Heart left ventricle (tissue), 16 donors: ENCODE results near the gene RAB26. TPM values are rescaled to one million over a fixed set of nuclear protein-coding genes. Genes with fewer than 3 reads are reported as not detected.
"Not testable (repeated sequence)": the region's sequence is repeated elsewhere in the genome, so short reads cannot be mapped to it uniquely, and the experiment has no call there.

Experiments used
- ATAC-seq, 4 donors: fragments of 200-7000 bp; cut with Tn5 transposase; one replicate each; pipeline ENCODE4 v1.9.1; 2020 to 2022; ENCODE audit warnings: moderate library complexity in 4 of 4, mild to moderate bottlenecking in 3 of 4, moderate number of reproducible peaks in 1 of 4
- DNase-seq, 5 donors: peaks; one replicate each; pipeline ENCODE4 v3.0.0-alpha.2; 2020
- H3K27ac ChIP-seq, 12 donors: fragments of 200-600 bp; sonication (generic) in 4 of 12; one replicate each; pipeline versions ENCODE4 v1.5.0 to v1.8.0; 2016 to 2022; ENCODE audit warnings: mild to moderate bottlenecking in 2 of 12
- H3K27me3 ChIP-seq, 9 donors: fragments of 200-600 bp; sonication (generic) in 2 of 9; one replicate each; pipeline versions ENCODE4 v1.5.1 to v1.8.0; 2016 to 2022; ENCODE audit warnings: mild to moderate bottlenecking in 3 of 9
- H3K36me3 ChIP-seq, 9 donors: fragments of 200-600 bp; sonication (generic) in 2 of 9; one replicate each; pipeline versions ENCODE4 v1.5.0 to v1.8.0; 2018 to 2022; ENCODE audit warnings: mild to moderate bottlenecking in 2 of 9
- H3K4me1 ChIP-seq, 12 donors: fragments of 200-600 bp; sonication (generic) in 4 of 12; one replicate each; pipeline versions ENCODE4 v1.5.0 to v1.8.0; 2016 to 2022; ENCODE audit warnings: mild to moderate bottlenecking in 3 of 12
- H3K4me3 ChIP-seq, 12 donors: fragments of 200-600 bp; sonication (generic) in 4 of 12; one replicate each; pipeline versions ENCODE4 v1.5.0 to v1.8.0; 2017 to 2022; ENCODE audit warnings: mild to moderate bottlenecking in 9 of 12, moderate library complexity in 4 of 12
- H3K9me3 ChIP-seq, 12 donors: fragments of 200-600 bp; sonication (generic) in 4 of 12; one replicate each; pipeline versions ENCODE4 v1.5.0 to v1.8.0; 2016 to 2022; ENCODE audit warnings: mild to moderate bottlenecking in 1 of 12
- CTCF ChIP-seq, 12 donors: fragments of 200-600 bp; sonication (generic) in 4 of 12; IDR thresholded peaks; one replicate each; pipeline versions ENCODE4 v1.5.0 to v1.8.0; 2018 to 2022; ENCODE audit warnings: antibody characterized with exemption in 12 of 12, mild to moderate bottlenecking in 5 of 12
- POLR2A ChIP-seq, 2 donors: fragments of 450-650 bp; IDR thresholded peaks; one replicate each; pipeline ENCODE4 v1.6.1; 2017; ENCODE audit warnings: antibody characterized with exemption in 2 of 2, mild to moderate bottlenecking in 2 of 2, moderate library complexity in 2 of 2
- WGBS, 4 donors: extraction: QIAGEN DNeasy Blood & Tissue Kit in 2 of 4; methylation state at CpG; one replicate each; pipeline versions ENCODE4 v1.1.5 to v1.1.7; 2013 to 2018; 5-methylcytosine and 5-hydroxymethylcytosine counted together
- intact Hi-C, 10 donors: fragments of 100-400 bp; cut with DNase I; formaldehyde crosslinking; loops; one replicate each; pipeline versions ENCODE4 v1.11.1 to v1.14.2; 2022
- microRNA counts, 2 donors: library from miRNA; unstranded; fragments of <30 nt; microRNA quantifications; one replicate each; lab custom pipeline; 2016
- microRNA-seq, 4 donors: library from miRNA; unstranded; fragments of <30 nt; microRNA quantifications; one replicate each; pipeline versions ENCODE4 to v1.2.0, GENCODE V29; 2017 to 2020
- polyA plus RNA-seq, 2 donors: library from polyadenylated mRNA; stranded (reverse); fragments of 200-250 nt; gene quantifications; one replicate each; pipeline ENCODE4 v1.2.3, GENCODE V29; 2013
- total RNA-seq, 9 donors: library from RNA; depleted of rRNA in 2 of 9; stranded (reverse); fragments of >200 nt in 2 of 9; fragmentation: NEBNext Ultra II Directional in 3 of 9; extraction: Animal tissue kit (Norgen Biotek cat#: 25700) in 3 of 9; gene quantifications; one replicate each; pipeline versions ENCODE4 v1.1.0 to v1.2.4, GENCODE V29; 2016 to 2023
- donor health status: ischemic (EF 13 %, LVEDD 7.1; RV severe dilation, severe dysfunction).
- donor health status: healthy with polysubstance abuse.
- donor health status: DM: no; HTN: yes; CAD: no.
- donor health status: DM: no; HTN: no; CAD: no.
- donor health status: ischemic (EF 25% LVEDD 6.9; RV normal size, moderate dysfunction).
- donor health status: ischemic (EF 25% LVEDD 5.7; RV mildly dilated, moderate dysfunction).
- donor health status: healthy.
- donor health status: DM: yes; HTN: yes; CAD: no.
- donor health status: ischemic (EF 35%, LVEDD 5.7; RV mildly dilated, moderate dysfunction).
- donor health status: nonischemic (EF 11% LVEDD 7.7; RV severe dilation, severe dysfunction).
- donor health status: DM: yes; HTN: yes; CAD: no.
- donor health status: PGD.
- donor health status: ischemic (EF 29% LVEDD 5.4; RV normal size, mild dysfunction).
- donor health status: nonischemic (EF 23%, LVEDD 6.1; RV moderate dilation, normal function).

Gene RAB26
- total and polyA plus RNA-seq, 11 donors: 0.28 to 5.0 (median 0.75) TPM

GRCh38 chr16:2199095-2199494 lies 50.7 kb downstream of the RAB26 start:
- Histone ChIP-seq H3K4me1 (peaks cover 0 to 19% (median 8%) of the 10 kb centered on the region in 12 donors), H3K27me3 (peaks cover 8 to 42% (median 23%) of the 10 kb centered on the region in 9 donors), H3K4me3 (no peak overlapping the region), H3K27ac (no peak overlapping the region), H3K9me3 (no peaks in the 10 kb centered on the region), H3K36me3 (no peaks in the 10 kb centered on the region)
- ATAC-seq: no peak
- TF ChIP-seq CTCF (IDR thresholded peaks at IDR 0.05): no peak
- TF ChIP-seq POLR2A (IDR thresholded peaks at IDR 0.05): no peak
- intact Hi-C loops: loop anchor here in 1 of 10 donors (10.0 kb wide), 1 partner anchor 296 kb away; no protein-coding TSS in a partner anchor
- no peak for DNase-seq
- WGBS, 4 donors: 72 to 83% (median 78%) methylated on average over 2 to 5 of the region's 5 CpGs

GRCh38 chr16:2199621-2200139 lies 51.3 kb downstream of the RAB26 start:
- H3K4me1 ChIP-seq: peaks cover 0 to 21% (median 10%) of the 10 kb centered on the region in 12 donors
- TF ChIP-seq POLR2A (IDR thresholded peaks at IDR 0.05): no peak
- TF ChIP-seq CTCF (IDR thresholded peaks at IDR 0.05): no peak
- intact Hi-C loops: loop anchor here in 4 of 10 donors (5.0 to 10.0 kb wide), 3 partner anchors 37 to 295 kb away; partner anchors contain the start of gene TRAF7 (in 2 of the 4)
- H3K27me3 ChIP-seq: peaks cover 8 to 37% (median 22%) of the 10 kb centered on the region in 9 donors
- WGBS, 4 donors: 67 to 73% (median 69%) methylated on average over 13 to 14 of the region's 14 CpGs
- DNase-seq (no peak), ATAC-seq (no peak)
- no peaks in the 10 kb centered on the region for H3K36me3 ChIP-seq
- H3K9me3 ChIP-seq: no peaks in the 10 kb centered on the region
- H3K27ac ChIP-seq: no peak overlapping the region
- H3K4me3 ChIP-seq: no peak overlapping the region

- no peak for ATAC-seq
- peaks cover 0 to 20% (median 11%) of the 10 kb centered on the region in 12 donors for H3K4me1 ChIP-seq
These were observed 51.9 kb downstream of the RAB26 start for GRCh38 chr16:2200313-2200712.

GRCh38 chr16:2203119-2203688 lies 54.8 kb downstream of the RAB26 start:
- not testable (repeated sequence) for H3K9me3 ChIP-seq, ATAC-seq, H3K27me3 ChIP-seq, H3K4me3 ChIP-seq, H3K27ac ChIP-seq, DNase-seq
- Histone ChIP-seq H3K36me3 (peaks cover 0 to 17% (median 12%) of the 10 kb centered on the region in 9 donors), H3K4me1 (peaks cover 3 to 22% (median 15%) of the 10 kb centered on the region in 12 donors)
- intact Hi-C loops: loop anchor here in 3 of 10 donors (5.0 kb wide), 2 partner anchors 41 to 46 kb away; partner anchors contain the start of gene TRAF7 (in 2 of the 3)
- WGBS, 4 donors: 92 to 94% (median 93%) methylated on average over 8 of the region's 8 CpGs

More at GRCh38 chr16:2200313-2200712, 51.9 kb downstream of the RAB26 start:
- TF ChIP-seq POLR2A (IDR thresholded peaks at IDR 0.05) (no peak), CTCF (IDR thresholded peaks at IDR 0.05) (no peak)
- 87 to 91% (median 87%) methylated on average over 6 of the region's 6 CpGs for WGBS, 4 donors
- intact Hi-C loops: loop anchor here in 3 of 10 donors (5.0 kb wide), 2 partner anchors 38 to 43 kb away; partner anchors contain the start of gene TRAF7 (in 2 of the 3)
- Histone ChIP-seq H3K27me3 (peaks cover 4 to 30% (median 16%) of the 10 kb centered on the region in 9 donors), H3K4me3 (no peak overlapping the region), H3K36me3 (no peaks in the 10 kb centered on the region), H3K9me3 (no peaks in the 10 kb centered on the region), H3K27ac (no peak overlapping the region)
- DNase-seq: no peak

MicroRNAs encoded within 50 kb of the gene (microRNA counts, 767-probe panel; counts per million panel counts)
- microRNA hsa-miR-3180 (lab: Ali Mortazavi, UCI) (0 to 349 counts per million in 2 donors), microRNA hsa-miR-4516 (lab: Ali Mortazavi, UCI) (2,301 to 2,702 counts per million in 2 donors)

Small RNA genes within 50 kb of the gene (microRNA-seq; reads per million reads assigned to microRNA genes)
- gene MIR3180-5 (0 reads per million in 4 donors), gene MIR4516 (0 reads per million in 4 donors), gene MIR6511B1 (0 reads per million in 4 donors)

Other genes with a start within 250 kb of the RAB26 start
- gene HS3ST6, start 230.2 kb upstream of the RAB26 start, total RNA-seq: not detected
- not detected for gene HS3ST6, start 230.2 kb upstream of the RAB26 start, polyA plus RNA-seq
- 10 to 100 TPM; 12.4 to 49.2 (median 31.1) TPM for gene MSRB1, start 205.4 kb upstream of the RAB26 start, total RNA-seq
- 10 to 100 TPM; 48.4 to 70.2 TPM for gene MSRB1, start 205.4 kb upstream of the RAB26 start, polyA plus RNA-seq
- gene RPL3L, start 193.9 kb upstream of the RAB26 start, total RNA-seq: 100 to 1,000 TPM; 117 to 279 (median 216) TPM
- 100 to 1,000 TPM in 1 of 2 donors, 10 to 100 TPM in 1; 86.5 to 180 TPM for gene RPL3L, start 193.9 kb upstream of the RAB26 start, polyA plus RNA-seq
- 1,000 to 10,000 TPM in 2 of 9 donors, 100 to 1,000 TPM in 7; 316 to 1,519 (median 542) TPM for gene NDUFB10, start 189.1 kb upstream of the RAB26 start, total RNA-seq
- 1,000 to 10,000 TPM in 1 of 2 donors, 100 to 1,000 TPM in 1; 732 to 1,618 TPM for gene NDUFB10, start 189.1 kb upstream of the RAB26 start, polyA plus RNA-seq
- gene RPS2, start 183.8 kb upstream of the RAB26 start, total RNA-seq: 1,000 to 10,000 TPM in 4 of 9 donors, 100 to 1,000 TPM in 5; 673 to 1,554 (median 968) TPM
- gene RPS2, start 183.8 kb upstream of the RAB26 start, polyA plus RNA-seq: 1,000 to 10,000 TPM; 1,419 to 2,484 TPM
- gene RNF151, start 181.8 kb upstream of the RAB26 start, total RNA-seq: not detected
- gene RNF151, start 181.8 kb upstream of the RAB26 start, polyA plus RNA-seq: not detected
- 10 to 100 TPM; 19.3 to 68.7 (median 21.5) TPM for gene TBL3, start 176.6 kb upstream of the RAB26 start, total RNA-seq
- 10 to 100 TPM; 57.9 to 59.5 TPM for gene TBL3, start 176.6 kb upstream of the RAB26 start, polyA plus RNA-seq
- not detected for gene NOXO1, start 167.2 kb upstream of the RAB26 start, total RNA-seq
- gene NOXO1, start 167.2 kb upstream of the RAB26 start, polyA plus RNA-seq: under 1 TPM; 0.06 to 0.15 TPM
- gene GFER, start 164.4 kb upstream of the RAB26 start, total RNA-seq: 10 to 100 TPM; 18.0 to 29.9 (median 23.5) TPM
- 10 to 100 TPM; 36.6 to 51.1 TPM for gene GFER, start 164.4 kb upstream of the RAB26 start, polyA plus RNA-seq
- gene SYNGR3, start 158.7 kb upstream of the RAB26 start, total RNA-seq: 1 to 10 TPM in 3 of 9 donors, under 1 TPM in 6; 0.19 to 1.3 (median 0.86) TPM
- 1 to 10 TPM in 1 of 2 donors, under 1 TPM in 1; 0.53 to 2.7 TPM for gene SYNGR3, start 158.7 kb upstream of the RAB26 start, polyA plus RNA-seq
- 10 to 100 TPM; 10.9 to 47.4 (median 17.0) TPM for gene ZNF598, start 138.8 kb upstream of the RAB26 start, total RNA-seq
- 10 to 100 TPM in 1 of 2 donors, 1 to 10 TPM in 1; 9.4 to 33.8 TPM for gene ZNF598, start 138.8 kb upstream of the RAB26 start, polyA plus RNA-seq
- under 1 TPM in 1 of 9 donors, not detected in 8; 0.69 TPM for gene NPW, start 128.8 kb upstream of the RAB26 start, total RNA-seq
- gene NPW, start 128.8 kb upstream of the RAB26 start, polyA plus RNA-seq: under 1 TPM in 1 of 2 donors, not detected in 1; 0.19 TPM
- gene NHERF2, start 121.7 kb upstream of the RAB26 start, total RNA-seq: 100 to 1,000 TPM; 124 to 496 (median 227) TPM
- gene NHERF2, start 121.7 kb upstream of the RAB26 start, polyA plus RNA-seq: 100 to 1,000 TPM; 213 to 396 TPM
- gene NTHL1, start 100.8 kb upstream of the RAB26 start, total RNA-seq: 10 to 100 TPM in 7 of 9 donors, 1 to 10 TPM in 2; 9.0 to 25.0 (median 11.7) TPM
- gene NTHL1, start 100.8 kb upstream of the RAB26 start, polyA plus RNA-seq: 10 to 100 TPM; 13.1 to 32.3 TPM
- 10 to 100 TPM; 48.4 to 94.5 (median 70.4) TPM for gene TSC2, start 100.6 kb upstream of the RAB26 start, total RNA-seq
- 10 to 100 TPM; 33.3 to 44.8 TPM for gene TSC2, start 100.6 kb upstream of the RAB26 start, polyA plus RNA-seq
- 100 to 1,000 TPM in 6 of 9 donors, 10 to 100 TPM in 3; 64.9 to 441 (median 110) TPM for gene PKD1, start 12.7 kb upstream of the RAB26 start, total RNA-seq
- gene PKD1, start 12.7 kb upstream of the RAB26 start, polyA plus RNA-seq: 100 to 1,000 TPM in 1 of 2 donors, 10 to 100 TPM in 1; 90.6 to 105 TPM
- 10 to 100 TPM; 20.2 to 40.2 (median 27.0) TPM for gene TRAF7, start 7.2 kb downstream of the RAB26 start, total RNA-seq
- gene TRAF7, start 7.2 kb downstream of the RAB26 start, polyA plus RNA-seq: 10 to 100 TPM; 12.2 to 39.5 TPM
- gene CASKIN1, start 48.0 kb downstream of the RAB26 start, total RNA-seq: 1 to 10 TPM in 8 of 9 donors, under 1 TPM in 1; 0.77 to 7.0 (median 2.1) TPM
- gene CASKIN1, start 48.0 kb downstream of the RAB26 start, polyA plus RNA-seq: 1 to 10 TPM in 1 of 2 donors, under 1 TPM in 1; 0.37 to 4.0 TPM
- gene MLST8, start 56.8 kb downstream of the RAB26 start, total RNA-seq: 10 to 100 TPM; 19.8 to 49.0 (median 22.8) TPM
- gene MLST8, start 56.8 kb downstream of the RAB26 start, polyA plus RNA-seq: 10 to 100 TPM; 28.5 to 42.3 TPM
- gene BRICD5, start 62.2 kb downstream of the RAB26 start, total RNA-seq: 10 to 100 TPM in 2 of 9 donors, 1 to 10 TPM in 7; 1.7 to 11.7 (median 5.5) TPM
- 1 to 10 TPM; 3.8 to 7.6 TPM for gene BRICD5, start 62.2 kb downstream of the RAB26 start, polyA plus RNA-seq
- 10 to 100 TPM; 19.6 to 44.0 (median 33.8) TPM for gene PGP, start 66.2 kb downstream of the RAB26 start, total RNA-seq
- gene PGP, start 66.2 kb downstream of the RAB26 start, polyA plus RNA-seq: 10 to 100 TPM; 24.6 to 31.7 TPM
- gene E4F1, start 75.0 kb downstream of the RAB26 start, total RNA-seq: 10 to 100 TPM in 8 of 9 donors, 1 to 10 TPM in 1; 8.4 to 27.3 (median 12.7) TPM
- 10 to 100 TPM; 17.3 to 20.4 TPM for gene E4F1, start 75.0 kb downstream of the RAB26 start, polyA plus RNA-seq
- under 1 TPM in 7 of 9 donors, not detected in 2; 0.12 to 0.51 (median 0.34) TPM for gene DNASE1L2, start 87.8 kb downstream of the RAB26 start, total RNA-seq
- gene DNASE1L2, start 87.8 kb downstream of the RAB26 start, polyA plus RNA-seq: under 1 TPM; 0.18 to 0.50 TPM
- gene ECI1, start 103.0 kb downstream of the RAB26 start, total RNA-seq: 100 to 1,000 TPM in 8 of 9 donors, 10 to 100 TPM in 1; 84.6 to 178 (median 142) TPM
- 100 to 1,000 TPM; 146 to 340 TPM for gene ECI1, start 103.0 kb downstream of the RAB26 start, polyA plus RNA-seq
- gene RNPS1, start 119.5 kb downstream of the RAB26 start, total RNA-seq: 100 to 1,000 TPM; 100 to 154 (median 120) TPM
- 100 to 1,000 TPM in 1 of 2 donors, 10 to 100 TPM in 1; 73.9 to 193 TPM for gene RNPS1, start 119.5 kb downstream of the RAB26 start, polyA plus RNA-seq
- 10 to 100 TPM in 5 of 9 donors, 1 to 10 TPM in 4; 8.0 to 16.5 (median 10.0) TPM for gene ABCA3, start 192.1 kb downstream of the RAB26 start, total RNA-seq
- 1 to 10 TPM; 6.7 to 8.8 TPM for gene ABCA3, start 192.1 kb downstream of the RAB26 start, polyA plus RNA-seq